Chondrocyte (in vitro differentiated cells): ENCODE measurements around the gene VRTN. TPM values are rescaled to one million over a fixed set of nuclear protein-coding genes. Genes with fewer than 3 reads are reported as not detected.
"Not testable (repeated sequence)": the region's sequence is repeated elsewhere in the genome, so short reads cannot be mapped to it uniquely, and the experiment has no call there.

Experiments
- DNase-seq: peaks from one replicate; pipeline ENCODE4 v3.0.0; 2021; ENCODE audit warnings: mixed read lengths, low spot score
- H3K27ac Mint-ChIP-seq: one replicate; pipeline ENCODE4 v1.8.0; 2021; ENCODE audit warnings: mild to moderate bottlenecking, moderate library complexity, mixed read lengths; ENCODE audit not compliant: unreplicated experiment
- H3K27me3 Mint-ChIP-seq: 2 replicates; pipeline ENCODE4 v1.8.0; 2021; ENCODE audit warnings: low read depth, mixed read lengths
- H3K36me3 Mint-ChIP-seq: 2 replicates; pipeline ENCODE4 v1.8.0; 2021; ENCODE audit warnings: low read depth, mixed read lengths
- H3K4me1 Mint-ChIP-seq: 2 replicates; pipeline ENCODE4 v1.8.0; 2021; ENCODE audit warnings: low read depth, mild to moderate bottlenecking, mixed read lengths
- H3K4me3 Mint-ChIP-seq: one replicate; pipeline ENCODE4 v1.8.0; 2021; ENCODE audit warnings: mild to moderate bottlenecking, moderate library complexity, mixed read lengths; ENCODE audit not compliant: unreplicated experiment
- H3K9me3 Mint-ChIP-seq: 2 replicates; pipeline ENCODE4 v1.8.0; 2021; ENCODE audit warnings: low read depth, mixed read lengths
- CTCF ChIP-seq: fragments of 200-600 bp; sonication (generic); IDR thresholded peaks from 2 replicates; pipeline ENCODE4 v1.5.0; 2021; ENCODE audit warnings: antibody characterized with exemption, mild to moderate bottlenecking, moderate library complexity
- total RNA-seq: library from RNA; stranded (reverse); gene quantifications from 3 replicates; pipeline ENCODE4 v1.2.1, GENCODE V29; 2021

The VRTN gene
- total RNA-seq, 1 donor from 2014 or later, result not detected

- no peak for DNase-seq
- no peak for TF ChIP-seq CTCF
- H3K36me3 Mint-ChIP-seq, result peaks cover 2% of the 10 kb centered on the region
- H3K27ac Mint-ChIP-seq, result no peak overlapping the region
- H3K4me3 Mint-ChIP-seq, result no peak overlapping the region
- H3K4me1 Mint-ChIP-seq, result no peaks in the 10 kb centered on the region
- H3K9me3 Mint-ChIP-seq, result no peaks in the 10 kb centered on the region
- H3K27me3 Mint-ChIP-seq, result peaks cover 19% of the 10 kb centered on the region
Observed at GRCh38 chr14:74368441-74368840, 20.2 kb downstream of the VRTN start.

GRCh38 chr14:74377976-74378690, 29.9 kb downstream of the VRTN start:
- H3K9me3 Mint-ChIP-seq, result no peaks in the 10 kb centered on the region
- no peak for DNase-seq
- H3K27me3 Mint-ChIP-seq, result peaks cover 10% of the 10 kb centered on the region
- H3K27ac Mint-ChIP-seq, result no peak overlapping the region
- H3K4me1 Mint-ChIP-seq, result no peaks in the 10 kb centered on the region
- TF ChIP-seq CTCF, result no peak
- H3K36me3 Mint-ChIP-seq, result no peaks in the 10 kb centered on the region
- H3K4me3 Mint-ChIP-seq, result no peak overlapping the region

GRCh38 chr14:74380172-74380571, 31.9 kb downstream of the VRTN start:
- no peak overlapping the region for H3K27ac Mint-ChIP-seq
- no peak for DNase-seq
- no peak for TF ChIP-seq CTCF
- no peaks in the 10 kb centered on the region for H3K9me3 Mint-ChIP-seq
- peaks cover 17% of the 10 kb centered on the region for H3K27me3 Mint-ChIP-seq
- no peaks in the 10 kb centered on the region for H3K4me1 Mint-ChIP-seq
- no peaks in the 10 kb centered on the region for H3K36me3 Mint-ChIP-seq
- no peak overlapping the region for H3K4me3 Mint-ChIP-seq

- no peaks in the 10 kb centered on the region for H3K36me3 Mint-ChIP-seq
Observed at GRCh38 chr14:74380845-74381244, 32.6 kb downstream of the VRTN start.

GRCh38 chr14:74381571-74381970, 33.3 kb downstream of the VRTN start:
- not testable (repeated sequence) for H3K27ac Mint-ChIP-seq, H3K9me3 Mint-ChIP-seq, H3K4me3 Mint-ChIP-seq, H3K36me3 Mint-ChIP-seq, DNase-seq, H3K4me1 Mint-ChIP-seq
- H3K27me3 Mint-ChIP-seq, result peaks cover 17% of the 10 kb centered on the region

More at GRCh38 chr14:74380845-74381244, 32.6 kb downstream of the VRTN start:
- Mint-ChIP-seq H3K4me3 (no peak overlapping the region), H3K9me3 (no peaks in the 10 kb centered on the region), H3K4me1 (no peaks in the 10 kb centered on the region), H3K27me3 (peaks cover 13% of the 10 kb centered on the region), H3K27ac (no peak overlapping the region)
- no peak for TF ChIP-seq CTCF
- no peak for DNase-seq

- DNase-seq, result no peak
- no peak for TF ChIP-seq CTCF
- Mint-ChIP-seq H3K27me3 (peaks cover 22% of the 10 kb centered on the region), H3K36me3 (no peaks in the 10 kb centered on the region), H3K27ac (no peak overlapping the region), H3K4me3 (no peak overlapping the region), H3K9me3 (no peaks in the 10 kb centered on the region), H3K4me1 (no peaks in the 10 kb centered on the region)
Observed at GRCh38 chr14:74382231-74382630, 34.0 kb downstream of the VRTN start.
